MM.1S (cell line): ENCODE measurements around the gene ERICH6.
"Not testable (repeated sequence)": the region's sequence is repeated elsewhere in the genome, so short reads cannot be mapped to it uniquely, and the experiment has no call there.

Experiments
- DNase-seq: peaks from one replicate; pipeline ENCODE4 v3.0.0-alpha.2; 2015
- H2AFZ ChIP-seq: fragments of 300-600 bp; sonication (generic); 2 replicates; pipeline ENCODE4 v1.6.0; 2016; ENCODE audit warnings: antibody characterized with exemption, low read length
- H3F3A ChIP-seq: fragments of 300-600 bp; sonication (generic); 2 replicates; pipeline ENCODE4 v1.6.1; 2016; ENCODE audit warnings: mild to moderate bottlenecking, antibody characterized with exemption, low read length, moderate library complexity, mixed read lengths; ENCODE audit not compliant: insufficient read depth
- H3K27ac ChIP-seq: fragments of 300-600 bp; sonication (generic); 2 replicates; pipeline ENCODE4 v1.5.1; 2016; ENCODE audit warnings: mild to moderate bottlenecking, low read length
- H3K27me3 ChIP-seq: fragments of 300-600 bp; sonication (generic); replicated peaks from 2 replicates; pipeline ENCODE4 v1.6.0; 2016; ENCODE audit warnings: low read length; ENCODE audit not compliant: insufficient read depth
- H3K36me3 ChIP-seq: fragments of 300-600 bp; sonication (generic); replicated peaks from 2 replicates; pipeline ENCODE4 v1.6.1; 2016; ENCODE audit warnings: mild to moderate bottlenecking, low read length, mixed read lengths; ENCODE audit not compliant: insufficient read depth
- H3K4me1 ChIP-seq: fragments of 300-600 bp; sonication (generic); 2 replicates; pipeline ENCODE4 v1.6.1; 2016; ENCODE audit warnings: low read length, mixed read lengths
- H3K4me2 ChIP-seq: fragments of 300-600 bp; sonication (generic); 2 replicates; pipeline ENCODE4 v1.6.0; 2016; ENCODE audit warnings: low read depth, low read length
- H3K4me3 ChIP-seq: fragments of 300-600 bp; sonication (generic); 2 replicates; pipeline ENCODE4 v1.5.1; 2016; ENCODE audit warnings: low read length, mixed read lengths
- H3K79me2 ChIP-seq: fragments of 300-600 bp; sonication (generic); 2 replicates; pipeline ENCODE4 v1.6.1; 2016; ENCODE audit warnings: mixed run types, low read length, mixed read lengths
- H3K9ac ChIP-seq: fragments of 300-600 bp; sonication (generic); 2 replicates; pipeline ENCODE4 v1.6.1; 2016; ENCODE audit warnings: low read length, mixed read lengths
- H3K9me2 ChIP-seq: fragments of 300-600 bp; sonication (generic); replicated peaks from 2 replicates; pipeline ENCODE4 v1.6.1; 2016; ENCODE audit warnings: mild to moderate bottlenecking, low read length, mixed read lengths; ENCODE audit not compliant: insufficient read depth
- H3K9me3 ChIP-seq: fragments of 300-600 bp; sonication (generic); replicated peaks from 2 replicates; pipeline ENCODE4 v1.6.1; 2016; ENCODE audit warnings: mild to moderate bottlenecking, low read length, mixed read lengths; ENCODE audit not compliant: insufficient read depth
- H4K20me1 ChIP-seq: fragments of 300-600 bp; sonication (generic); 2 replicates; pipeline ENCODE4 v1.6.1; 2016; ENCODE audit warnings: mild to moderate bottlenecking, low read length, moderate library complexity, mixed read lengths; ENCODE audit not compliant: insufficient read depth
- EZH2 ChIP-seq: fragments of 300-600 bp; sonication (generic); optimal IDR thresholded peaks from 2 replicates; pipeline ENCODE3; 2017; ENCODE audit warnings: low read depth, mild to moderate bottlenecking, antibody characterized with exemption, low read length, mixed read lengths
- EZH2phosphoT487 ChIP-seq: fragments of 300-600 bp; sonication (generic); IDR thresholded peaks from 2 replicates; pipeline ENCODE4 v1.6.1; 2018; ENCODE audit warnings: antibody characterized with exemption, low read length
- TF ChIP-seq, protein P1 (sequence below): fragments of 300-600 bp; sonication (generic); IDR thresholded peaks from 2 replicates; pipeline ENCODE4 v1.5.1; 2016; ENCODE audit warnings: antibody characterized with exemption, low read length, mixed read lengths

ERICH6 gene

DNA sequence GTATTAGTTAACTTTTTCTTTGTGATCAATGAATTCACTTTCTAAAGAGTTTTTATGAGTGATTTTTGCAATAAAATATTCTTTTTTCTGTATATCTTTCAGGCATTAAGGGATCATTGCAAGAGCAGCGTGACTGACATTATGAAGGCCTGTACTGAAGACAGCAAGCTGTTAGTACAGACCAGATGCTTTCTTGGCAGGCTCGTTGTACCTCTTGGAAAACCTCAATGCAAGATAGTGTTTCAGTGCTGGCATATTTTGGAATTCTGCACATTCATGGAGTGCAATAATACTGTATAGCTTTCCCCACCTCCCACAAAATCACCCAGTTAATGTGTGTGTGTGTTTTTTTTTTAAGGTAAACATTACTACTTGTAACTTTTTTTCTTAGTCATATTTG lies 76.2 kb downstream of the ERICH6 start:
- TF ChIP-seq EZH2phosphoT487, result no peak
- TF ChIP-seq, protein P1, sequence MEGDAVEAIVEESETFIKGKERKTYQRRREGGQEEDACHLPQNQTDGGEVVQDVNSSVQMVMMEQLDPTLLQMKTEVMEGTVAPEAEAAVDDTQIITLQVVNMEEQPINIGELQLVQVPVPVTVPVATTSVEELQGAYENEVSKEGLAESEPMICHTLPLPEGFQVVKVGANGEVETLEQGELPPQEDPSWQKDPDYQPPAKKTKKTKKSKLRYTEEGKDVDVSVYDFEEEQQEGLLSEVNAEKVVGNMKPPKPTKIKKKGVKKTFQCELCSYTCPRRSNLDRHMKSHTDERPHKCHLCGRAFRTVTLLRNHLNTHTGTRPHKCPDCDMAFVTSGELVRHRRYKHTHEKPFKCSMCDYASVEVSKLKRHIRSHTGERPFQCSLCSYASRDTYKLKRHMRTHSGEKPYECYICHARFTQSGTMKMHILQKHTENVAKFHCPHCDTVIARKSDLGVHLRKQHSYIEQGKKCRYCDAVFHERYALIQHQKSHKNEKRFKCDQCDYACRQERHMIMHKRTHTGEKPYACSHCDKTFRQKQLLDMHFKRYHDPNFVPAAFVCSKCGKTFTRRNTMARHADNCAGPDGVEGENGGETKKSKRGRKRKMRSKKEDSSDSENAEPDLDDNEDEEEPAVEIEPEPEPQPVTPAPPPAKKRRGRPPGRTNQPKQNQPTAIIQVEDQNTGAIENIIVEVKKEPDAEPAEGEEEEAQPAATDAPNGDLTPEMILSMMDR, result no peak
- no peak for TF ChIP-seq EZH2
- no peak overlapping the region for H3K9ac ChIP-seq
- no peak for DNase-seq
- H3K27ac ChIP-seq, result no peak overlapping the region
- H3K27me3 ChIP-seq, result no peaks in the 10 kb centered on the region
- H3K4me3 ChIP-seq, result no peak overlapping the region
- H3K4me2 ChIP-seq, result no peak overlapping the region
- no peaks in the 10 kb centered on the region for H3K9me2 ChIP-seq
- no peak overlapping the region for H2AFZ ChIP-seq
- peaks cover 34% of the 10 kb centered on the region for H3K36me3 ChIP-seq
- H3K79me2 ChIP-seq, result peaks cover 51% of the 10 kb centered on the region
- H3F3A ChIP-seq, result no peaks in the 10 kb centered on the region; the same call in 1 of the 2 replicates
- 0 out of 2 replicates have a peak, but pooled peaks cover 2% of the 10 kb centered on the region for H3K4me1 ChIP-seq
- H4K20me1 ChIP-seq, result peaks cover 18% of the 10 kb centered on the region; the same call in 1 of the 2 replicates
- H3K9me3 ChIP-seq, result no peaks in the 10 kb centered on the region

DNA sequence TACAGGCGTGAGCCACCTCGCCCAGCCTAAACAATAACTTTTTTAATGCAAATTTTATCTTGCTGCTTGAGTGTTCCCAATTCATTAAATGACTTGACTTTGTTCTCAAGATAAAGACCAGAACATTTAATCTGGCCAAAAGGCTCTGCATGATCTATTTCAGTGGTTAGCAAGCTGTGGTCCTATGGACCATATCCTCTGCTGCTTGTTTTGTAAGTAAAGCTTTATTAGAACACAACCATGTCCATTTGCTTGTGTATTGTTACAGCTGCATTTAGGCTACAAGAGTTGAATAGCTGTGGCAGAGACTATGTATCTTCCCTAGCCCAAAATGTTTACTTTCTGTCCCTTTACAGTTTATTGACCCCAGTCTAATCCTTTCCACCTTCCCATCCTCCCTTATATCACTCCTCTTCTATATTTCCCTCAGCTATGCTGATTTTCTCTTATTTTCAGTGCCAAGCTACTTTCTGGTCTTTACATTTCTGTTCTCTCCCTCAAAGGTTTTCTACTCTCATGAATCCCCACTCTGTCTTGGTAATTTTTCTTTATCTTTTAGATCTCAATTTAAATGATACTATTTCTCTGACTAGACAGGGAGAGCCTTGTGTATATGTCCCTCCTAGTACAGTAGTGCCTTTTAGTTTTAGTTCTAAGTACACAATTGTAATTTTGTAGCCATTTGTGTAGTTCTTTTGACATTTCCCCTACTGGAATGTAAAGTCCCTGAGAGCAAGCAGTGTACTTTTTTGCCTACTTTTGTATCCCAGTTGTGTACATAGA lies 77.4 kb downstream of the ERICH6 start:
- TF ChIP-seq, protein P1, result no peak
- TF ChIP-seq EZH2phosphoT487, result no peak
- no peak for TF ChIP-seq EZH2
- H3K36me3 ChIP-seq, result peaks cover 34% of the 10 kb centered on the region
- H3K27me3 ChIP-seq, result no peaks in the 10 kb centered on the region
- DNase-seq, result no peak
- H3K9me3 ChIP-seq, result no peaks in the 10 kb centered on the region
- H3K79me2 ChIP-seq, result peaks cover 63% of the 10 kb centered on the region
- H3K4me3 ChIP-seq, result no peak overlapping the region
- no peak overlapping the region for H3K9ac ChIP-seq
- no peak overlapping the region for H3K4me2 ChIP-seq
- H3K9me2 ChIP-seq, result no peaks in the 10 kb centered on the region
- no peak overlapping the region for H3K27ac ChIP-seq
- peaks cover 30% of the 10 kb centered on the region for H4K20me1 ChIP-seq
- 0 out of 2 replicates have a peak, but pooled peaks cover 2% of the 10 kb centered on the region for H3K4me1 ChIP-seq
- H2AFZ ChIP-seq, result no peak overlapping the region
- H3F3A ChIP-seq, result peaks cover 2% of the 10 kb centered on the region; the same call in 1 of the 2 replicates

DNA sequence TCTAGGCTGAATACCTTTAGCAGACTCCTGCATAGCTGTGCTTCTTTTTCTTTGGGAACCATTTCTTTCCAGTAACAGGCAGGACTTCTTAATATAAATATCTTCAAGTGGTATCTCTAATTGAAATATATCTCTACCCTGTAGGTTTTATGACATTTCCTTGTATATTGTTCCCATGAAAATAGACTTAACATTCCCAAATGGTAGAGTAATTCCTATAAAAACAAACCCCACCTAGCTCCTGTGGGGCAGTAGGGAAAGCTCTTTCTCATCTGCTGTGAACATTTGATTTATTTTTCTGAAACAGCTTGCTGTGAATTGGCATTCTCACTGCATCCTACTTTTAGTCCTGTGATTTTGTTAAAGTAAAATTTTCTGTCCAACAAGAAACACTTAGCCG lies 79.8 kb downstream of the ERICH6 start:
- Histone ChIP-seq H3F3A (peaks cover 10% of the 10 kb centered on the region; the same call in 1 of the 2 replicates), H2AFZ (no peak overlapping the region), H3K9ac (no peak overlapping the region), H3K27me3 (no peaks in the 10 kb centered on the region), H3K27ac (no peak overlapping the region), H3K4me3 (no peak overlapping the region), H3K9me3 (no peaks in the 10 kb centered on the region), H3K4me1 (no peaks in the 10 kb centered on the region; the same call in 1 of the 2 replicates), H3K9me2 (no peaks in the 10 kb centered on the region), H3K79me2 (peaks cover 87% of the 10 kb centered on the region), H3K36me3 (peaks cover 26% of the 10 kb centered on the region), H3K4me2 (no peak overlapping the region), H4K20me1 (peaks cover 52% of the 10 kb centered on the region)
- no peak for TF ChIP-seq EZH2phosphoT487
- TF ChIP-seq, protein P1, result no peak
- no peak for TF ChIP-seq EZH2
- DNase-seq, result no peak

DNA sequence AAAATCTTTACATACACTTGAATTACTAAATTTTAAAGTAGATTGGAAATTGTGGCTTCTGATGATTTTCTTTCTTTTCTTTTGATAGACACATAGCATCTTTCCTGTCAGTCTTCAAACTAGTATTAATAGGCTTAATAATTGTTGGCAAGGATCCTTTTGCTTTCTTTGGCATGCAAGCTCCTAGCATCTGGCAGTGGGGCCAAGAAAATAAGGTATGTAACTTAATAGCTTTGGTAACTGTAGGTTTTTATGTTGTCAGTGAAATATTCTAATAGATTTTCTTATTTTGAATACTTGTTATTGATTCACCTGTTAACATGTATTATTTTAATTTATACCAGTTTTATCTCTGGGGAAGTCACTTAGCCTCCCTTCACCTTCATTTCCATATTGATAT lies 80.8 kb downstream of the ERICH6 start:
- not testable (repeated sequence) for H3K27ac ChIP-seq, H2AFZ ChIP-seq, H3K4me3 ChIP-seq, H3K27me3 ChIP-seq, H3K9me3 ChIP-seq, H3K4me1 ChIP-seq, H3K9ac ChIP-seq, H3K4me2 ChIP-seq, H3K9me2 ChIP-seq, DNase-seq
- Histone ChIP-seq H4K20me1 (peaks cover 61% of the 10 kb centered on the region), H3F3A (peaks cover 13% of the 10 kb centered on the region; the same call in 1 of the 2 replicates), H3K36me3 (peaks cover 30% of the 10 kb centered on the region), H3K79me2 (peaks cover 97% of the 10 kb centered on the region)
